H1 (cell line): ENCODE measurements around the gene RELL1. TPM values are rescaled to one million over a fixed set of nuclear protein-coding genes. Genes with fewer than 3 reads are reported as not detected.

ENCODE experiments used
- CTCF ChIA-PET: fragments of 300-600 bp; sonication (Branson Sonifier 250); formaldehyde crosslinking; loops from one replicate; lab custom pipeline; 2021; ENCODE audit not compliant: partially characterized antibody; lab: Charles Lee
- POLR2A ChIA-PET: fragments of 300-600 bp; sonication (Branson Sonifier 250); formaldehyde crosslinking; loops from one replicate; lab custom pipeline; 2021; ENCODE audit warnings: inconsistent platforms; ENCODE audit not compliant: partially characterized antibody; lab: Charles Lee
- DNase-seq, 2 experiments: peaks; one replicate each; pipeline versions ENCODE4 v3.0.0 to v3.0.0-alpha.2; 2010 to 2022; ENCODE audit warnings: low spot score in 2 of 2, low read depth in 1 of 2, mixed read lengths in 1 of 2
- FAIRE-seq: peaks from 2 replicates; lab custom pipeline; 2011; peaks lifted over from hg19 to GRCh38; lab: Jason Lieb, UNC
- H2AFZ ChIP-seq: 2 replicates; pipeline ENCODE4 v1.8.1; 2012; ENCODE audit warnings: low read length, inconsistent platforms
- H2AK5ac ChIP-seq: 2 replicates; pipeline ENCODE4 v1.6.1; 2013; ENCODE audit warnings: low read depth, low read length
- H2BK120ac ChIP-seq: replicated peaks from 2 replicates; pipeline ENCODE3; 2013; ENCODE audit warnings: low read depth, low read length, inconsistent platforms
- H2BK12ac ChIP-seq: 2 replicates; pipeline ENCODE4 v1.6.1; 2013; ENCODE audit warnings: low read depth, low read length
- H2BK15ac ChIP-seq: 2 replicates; pipeline ENCODE4 v1.6.1; 2013; ENCODE audit warnings: low read length
- H2BK20ac ChIP-seq: 2 replicates; pipeline ENCODE4 v1.6.1; 2013; ENCODE audit warnings: low read length
- H2BK5ac ChIP-seq: 2 replicates; pipeline ENCODE4 v1.6.1; 2013; ENCODE audit warnings: low read depth, low read length
- H3K14ac ChIP-seq: 2 replicates; pipeline ENCODE4 v1.6.1; 2013; ENCODE audit warnings: inconsistent platforms; ENCODE audit not compliant: insufficient read length
- H3K18ac ChIP-seq: 2 replicates; pipeline ENCODE4 v1.6.1; 2013; ENCODE audit warnings: low read length; ENCODE audit errors: extremely low read depth
- H3K23ac ChIP-seq: 2 replicates; pipeline ENCODE4 v1.6.1; 2013; ENCODE audit warnings: inconsistent platforms; ENCODE audit not compliant: insufficient read length
- H3K23me2 ChIP-seq: 2 replicates; pipeline ENCODE4 v1.6.1; 2013; ENCODE audit warnings: low read depth, low read length
- H3K27ac ChIP-seq: 2 replicates; pipeline ENCODE4 v1.6.1; 2011; ENCODE audit warnings: low read depth, low read length, inconsistent platforms
- H3K27me3 ChIP-seq, 4 experiments: replicated peaks in 1 of 4; 1 replicate in 1 of 4; 2 replicates in 3 of 4; pipeline versions ENCODE4 v1.6.1 to v1.8.1; 2011 to 2013; ENCODE audit warnings: low read length in 3 of 4, mild to moderate bottlenecking in 3 of 4, inconsistent platforms in 2 of 4, mixed read lengths in 2 of 4, moderate library complexity in 1 of 4; ENCODE audit not compliant: control insufficient read depth in 3 of 4, insufficient read depth in 3 of 4; ENCODE audit errors: extremely low read depth in 1 of 4
- H3K36me3 ChIP-seq, 4 experiments: 2 replicates each; pipeline versions ENCODE4 v1.6.1 to v1.8.1; 2011 to 2013; ENCODE audit warnings: mild to moderate bottlenecking in 4 of 4, low read length in 3 of 4, moderate library complexity in 2 of 4, control low read depth in 1 of 4, inconsistent platforms in 1 of 4; ENCODE audit not compliant: insufficient read depth in 4 of 4, control insufficient read depth in 2 of 4
- H3K4ac ChIP-seq: replicated peaks from 2 replicates; pipeline ENCODE3; 2013; ENCODE audit warnings: low read length, low read depth, mixed read lengths, inconsistent platforms; ENCODE audit not compliant: insufficient read length
- H3K4me1 ChIP-seq, 4 experiments: replicated peaks in 1 of 4; 1 replicate in 1 of 4; 2 replicates in 3 of 4; pipeline versions ENCODE4 v1.6.1 to v1.8.1; 2011 to 2013; ENCODE audit warnings: low read length in 3 of 4, inconsistent platforms in 2 of 4, mixed read lengths in 1 of 4; ENCODE audit not compliant: insufficient read depth in 4 of 4, control insufficient read depth in 3 of 4
- H3K4me2 ChIP-seq, 2 experiments: 2 replicates each; pipeline versions ENCODE4 v1.6.1 to v1.8.1; 2011 to 2013; ENCODE audit warnings: low read depth in 2 of 2, low read length in 2 of 2, control low read depth in 1 of 2, inconsistent platforms in 1 of 2, mild to moderate bottlenecking in 1 of 2; ENCODE audit not compliant: insufficient read depth in 1 of 2
- H3K4me3 ChIP-seq, 4 experiments: fragments of 200-600, 300-600 bp in 1 of 4; sonication (generic), shearing (Covaris generic), sonication (Bioruptor Twin) in 1 of 4; 2 replicates each; pipeline versions ENCODE4 v1.5.1 to v1.8.1; 2011 to 2016; ENCODE audit warnings: low read length in 4 of 4, low read depth in 3 of 4, control low read depth in 2 of 4, inconsistent platforms in 2 of 4, mild to moderate bottlenecking in 2 of 4, mixed read lengths in 1 of 4, moderate library complexity in 1 of 4; ENCODE audit not compliant: insufficient read depth in 2 of 4; ENCODE audit errors: extremely low read depth in 1 of 4
- H3K56ac ChIP-seq: replicated peaks from 2 replicates; pipeline ENCODE3; 2013; ENCODE audit warnings: low read depth, mild to moderate bottlenecking, mixed read lengths, low read length, inconsistent platforms; ENCODE audit not compliant: insufficient read length
- H3K79me1 ChIP-seq: 2 replicates; pipeline ENCODE4 v1.6.1; 2013; ENCODE audit warnings: low read depth, low read length, control low read depth
- H3K79me2 ChIP-seq, 2 experiments: 2 replicates each; pipeline versions ENCODE4 v1.6.1 to v1.8.1; 2012 to 2013; ENCODE audit warnings: low read length in 2 of 2, mild to moderate bottlenecking in 2 of 2, inconsistent platforms in 1 of 2; ENCODE audit not compliant: insufficient read depth in 2 of 2, control insufficient read depth in 1 of 2
- H3K9ac ChIP-seq, 4 experiments: replicated peaks in 1 of 4; 1 replicate in 1 of 4; 2 replicates in 3 of 4; pipeline versions ENCODE4 v1.6.1 to v1.8.1; 2011 to 2013; ENCODE audit warnings: low read depth in 3 of 4, low read length in 3 of 4, control low read depth in 2 of 4, mild to moderate bottlenecking in 2 of 4, moderate library complexity in 2 of 4, inconsistent platforms in 1 of 4; ENCODE audit errors: extremely low read depth in 1 of 4
- H3K9me3 ChIP-seq, 2 experiments: 2 replicates each; pipeline versions ENCODE4 v1.6.1 to v1.8.1; 2012 to 2013; ENCODE audit warnings: mild to moderate bottlenecking in 2 of 2, moderate library complexity in 2 of 2, control low read depth in 1 of 2, inconsistent platforms in 1 of 2, low read depth in 1 of 2, low read length in 1 of 2, mixed read lengths in 1 of 2; ENCODE audit not compliant: insufficient read depth in 2 of 2
- H4K20me1 ChIP-seq, 2 experiments: replicated peaks in 1 of 2; 2 replicates each; pipeline versions ENCODE3 to v1.8.1; 2011 to 2013; ENCODE audit warnings: inconsistent platforms in 2 of 2, low read length in 2 of 2, mild to moderate bottlenecking in 1 of 2; ENCODE audit not compliant: insufficient read depth in 2 of 2, control insufficient read depth in 1 of 2
- H4K5ac ChIP-seq: 2 replicates; pipeline ENCODE4 v1.6.1; 2013; ENCODE audit warnings: low read length, low read depth, mixed read lengths, inconsistent platforms; ENCODE audit not compliant: insufficient read length
- H4K8ac ChIP-seq: 2 replicates; pipeline ENCODE4 v1.8.0; 2013; ENCODE audit warnings: mild to moderate bottlenecking, moderate library complexity, low read length, inconsistent platforms; ENCODE audit not compliant: insufficient read depth; ENCODE audit errors: extremely low read depth
- H4K91ac ChIP-seq: replicated peaks from 2 replicates; pipeline ENCODE3; 2013; ENCODE audit warnings: low read length, mixed read lengths, inconsistent platforms; ENCODE audit not compliant: insufficient read length
- BACH1 ChIP-seq: IDR thresholded peaks from 2 replicates; pipeline ENCODE4 v1.6.1; 2012; ENCODE audit warnings: low read length, improper control_type of control experiment
- WGBS, 2 experiments: shearing (Covaris generic) in 1 of 2; methylation state at CpG; one replicate each; pipeline versions ENCODE4 v1.1.6 to v1.1.7; 2013 to 2015; ENCODE audit warnings: low lambda C conversion rate in 2 of 2, mixed read lengths in 2 of 2, inconsistent platforms in 1 of 2, low coverage in 1 of 2, missing lambda C conversion rate in 1 of 2; ENCODE audit not compliant: insufficient replicate concordance in 2 of 2, insufficient coverage in 1 of 2, insufficient read length in 1 of 2; ENCODE audit errors: extremely low coverage in 1 of 2, missing lambda C conversion rate in 1 of 2; 5-methylcytosine and 5-hydroxymethylcytosine counted together
- polyA plus RNA-seq, 7 experiments: library from polyadenylated mRNA; depleted of rRNA in 3 of 7; stranded (reverse) in 5 of 7; unstranded in 2 of 7; fragments of >200 nt in 5 of 7; fragments of 200-250 nt in 2 of 7; gene quantifications; 1 replicate in 5 of 7; 2 replicates in 1 of 7; 4 replicates in 1 of 7; pipeline versions ENCODE4 v1.2.1 to v1.2.3, GENCODE V29; 2011 to 2013; ENCODE audit warnings: missing spikeins in 2 of 7, mixed read lengths in 2 of 7
- total RNA-seq: library from RNA; stranded (reverse); fragmentation: NEBNext Ultra II Directional; extraction: Animal tissue kit (Norgen Biotek cat#: 25700); gene quantifications from 2 replicates; pipeline ENCODE4 v1.2.1, GENCODE V29; 2021

Gene RELL1
- total and polyA plus RNA-seq, 2 of the 8 experiments (the other 6 are each of a cell fraction or from before 2014, with no cell fraction given) = 2.1 to 14.1 TPM

GRCh38 chr4:37699868-37700481 is 13.8 kb upstream of the RELL1 start:
- H3K36me3 ChIP-seq = no peaks in the 10 kb centered on the region
- no peak overlapping the region for H3K56ac ChIP-seq
- H3K23me2 ChIP-seq = no peaks in the 10 kb centered on the region
- no peak overlapping the region for H4K91ac ChIP-seq
- FAIRE-seq (no peak), DNase-seq (no peak)
- TF ChIP-seq BACH1 = no peak
- H2BK15ac ChIP-seq = no peak overlapping the region
- no peak overlapping the region for H2AK5ac ChIP-seq
- H3K4ac ChIP-seq = no peak overlapping the region
- no peak overlapping the region for H3K27ac ChIP-seq
- no peaks in the 10 kb centered on the region for H3K9me3 ChIP-seq
- no peaks in the 10 kb centered on the region for H4K20me1 ChIP-seq
- POLR2A ChIA-PET = no interaction called here
- H3K23ac ChIP-seq = no peak overlapping the region
- no peak overlapping the region for H4K8ac ChIP-seq
- CTCF ChIA-PET = interaction anchor here (0.8 to 1.6 kb wide), 3 partner anchors 83 to 97 kb away, joined by 3 to 6 read pairs (median 3); no protein-coding TSS in a partner anchor
- H3K79me2 ChIP-seq = no peaks in the 10 kb centered on the region
- no peak overlapping the region for H3K4me2 ChIP-seq
- no peaks in the 10 kb centered on the region for H3K27me3 ChIP-seq
- H4K5ac ChIP-seq = no peak overlapping the region
- H2BK12ac ChIP-seq = no peak overlapping the region
- H2BK20ac ChIP-seq = no peak overlapping the region
- no peaks in the 10 kb centered on the region for H3K79me1 ChIP-seq
- no peak overlapping the region for H2BK5ac ChIP-seq
- no peak overlapping the region for H3K9ac ChIP-seq
- 88% methylated on average over 5 of the region's 5 CpGs; no CpG with 5 or more reads in 1 of the 2 experiments for WGBS, 2 experiments
- H3K18ac ChIP-seq = no peak overlapping the region
- H3K14ac ChIP-seq = no peak overlapping the region
- H2BK120ac ChIP-seq = no peak overlapping the region
- H2AFZ ChIP-seq = no peak overlapping the region
- no peak overlapping the region for H3K4me3 ChIP-seq
- no peaks in the 10 kb centered on the region for H3K4me1 ChIP-seq
